K562 (cell line): ENCODE results near the gene DIMT1. TPM values are rescaled to one million over a fixed set of nuclear protein-coding genes. Genes with fewer than 3 reads are reported as not detected.

Experiments
- BHLHE40 ChIP-seq: IDR thresholded peaks from 2 replicates; pipeline ENCODE4 v1.6.1; 2011; ENCODE audit warnings: low read length, improper control_type of control experiment
- CBX8 ChIP-seq: fragments of 200-600 bp; sonication (generic); IDR thresholded peaks from 2 replicates; pipeline ENCODE4 v1.6.1; 2012; ENCODE audit warnings: borderline replicate concordance, mixed run types, low read depth, mild to moderate bottlenecking, moderate library complexity, mixed read lengths, low read length, control low read depth, inconsistent platforms; ENCODE audit not compliant: poor library complexity, severe bottlenecking; ENCODE audit errors: extremely low read depth
- CCNT2 ChIP-seq: IDR thresholded peaks from 2 replicates; pipeline ENCODE4 v1.6.1; 2011; ENCODE audit warnings: borderline replicate concordance, low read depth, mild to moderate bottlenecking, moderate library complexity, mixed read lengths, low read length; ENCODE audit not compliant: insufficient read length; ENCODE audit errors: extremely low read depth
- CREM ChIP-seq: IDR thresholded peaks from 2 replicates; pipeline ENCODE4 v1.6.1; 2014; ENCODE audit warnings: antibody characterized with exemption, low read depth
- DDX20 ChIP-seq: fragments of 450-650 bp; IDR thresholded peaks from 2 replicates; pipeline ENCODE4 v1.6.1; 2016; ENCODE audit warnings: missing genetic modification characterization, low read depth, mild to moderate bottlenecking, missing compliant biosample characterization, moderate library complexity
- EGR1 ChIP-seq: fragments of 450-650 bp; conservative IDR thresholded peaks from 2 replicates; pipeline ENCODE4 v1.6.1; 2017; ENCODE audit warnings: mild to moderate bottlenecking
- KAT2B ChIP-seq: IDR thresholded peaks from one replicate; pipeline ENCODE4 v1.6.1; 2012; ENCODE audit warnings: low read depth, mild to moderate bottlenecking, control low read depth, inconsistent platforms, low read length, moderate library complexity
- MCM5 ChIP-seq: fragments of 450-650 bp; IDR thresholded peaks from 2 replicates; pipeline ENCODE4 v1.6.1; 2016; ENCODE audit warnings: low read depth
- NBN ChIP-seq: fragments of 450-650 bp; IDR thresholded peaks from 2 replicates; pipeline ENCODE4 v1.6.1; 2016; ENCODE audit warnings: low read depth, mild to moderate bottlenecking
- PHB ChIP-seq: fragments of 250-450 bp; sonication (Bioruptor Pico); IDR thresholded peaks from 2 replicates; pipeline ENCODE4 v1.5.0; 2021
- POLR2H ChIP-seq: IDR thresholded peaks from 2 replicates; pipeline ENCODE4 v1.6.1; 2016; ENCODE audit warnings: missing genetic modification characterization, low read depth, mild to moderate bottlenecking, control low read depth, missing compliant biosample characterization, moderate library complexity
- TGIF2 ChIP-seq: sonication (generic); formaldehyde crosslinking; IDR thresholded peaks from 2 replicates; pipeline ENCODE4 v1.8.1; 2022; ENCODE audit warnings: mild to moderate bottlenecking, missing genetic modification reagents, moderate library complexity
- TRIM24 ChIP-seq, 2 experiments: fragments of 450-650 bp; IDR thresholded peaks; 2 replicates each; pipeline ENCODE4 v1.6.1; 2016
- ZNF551 ChIP-seq: fragments of 250-450 bp; sonication (Bioruptor Pico); IDR thresholded peaks from 2 replicates; pipeline ENCODE4 v1.5.0; 2021; ENCODE audit warnings: mild to moderate bottlenecking, moderate library complexity
- polyA plus RNA-seq, 8 experiments: library from polyadenylated mRNA; depleted of rRNA in 4 of 8; stranded (reverse) in 5 of 8; unstranded in 3 of 8; fragments of >200 nt; fragmentation: Nextera tagmentation in 2 of 8; fragmentation: Illumina TruSeq in 1 of 8; extraction: Ambion mirVana in 2 of 8; extraction: Trizol in 1 of 8; gene quantifications; 2 replicates each; pipeline versions ENCODE4 v1.2.1 to v1.2.3, GENCODE V29; 2011 to 2014; ENCODE audit warnings: inconsistent platforms in 1 of 8, missing spikeins in 1 of 8
- total RNA-seq, 7 experiments: library from RNA; depleted of rRNA in 6 of 7; stranded (reverse); fragments of >200 nt in 6 of 7; fragmentation: Illumina TruSeq in 2 of 7; extraction: Trizol in 2 of 7; gene quantifications; 2 replicates each; pipeline versions ENCODE4 v1.2.1 to v1.2.3, GENCODE V29; 2011 to 2021; ENCODE audit warnings: low replicate concordance in 1 of 7
- TF ChIP-seq, protein P1 (sequence below): fragments of 450-650 bp; IDR thresholded peaks from 2 replicates; pipeline ENCODE4 v1.6.1; 2016; ENCODE audit warnings: low read depth
- TF ChIP-seq, protein P2 (sequence below): sonication (generic); formaldehyde crosslinking; IDR thresholded peaks from 2 replicates; pipeline ENCODE4 v1.8.1; 2023; ENCODE audit warnings: mild to moderate bottlenecking, missing genetic modification reagents, moderate library complexity
- TF ChIP-seq, protein P3 (sequence below): sonication (generic); formaldehyde crosslinking; IDR thresholded peaks from 2 replicates; pipeline ENCODE4 v1.8.0; 2022; ENCODE audit warnings: mild to moderate bottlenecking, missing genetic modification reagents

The DIMT1 gene
- total and polyA plus RNA-seq, 9 of the 15 experiments (the other 6 are each of a cell fraction or from before 2014, with no cell fraction given) = 28.9 to 85.3 (median 54.1) TPM

DNA sequence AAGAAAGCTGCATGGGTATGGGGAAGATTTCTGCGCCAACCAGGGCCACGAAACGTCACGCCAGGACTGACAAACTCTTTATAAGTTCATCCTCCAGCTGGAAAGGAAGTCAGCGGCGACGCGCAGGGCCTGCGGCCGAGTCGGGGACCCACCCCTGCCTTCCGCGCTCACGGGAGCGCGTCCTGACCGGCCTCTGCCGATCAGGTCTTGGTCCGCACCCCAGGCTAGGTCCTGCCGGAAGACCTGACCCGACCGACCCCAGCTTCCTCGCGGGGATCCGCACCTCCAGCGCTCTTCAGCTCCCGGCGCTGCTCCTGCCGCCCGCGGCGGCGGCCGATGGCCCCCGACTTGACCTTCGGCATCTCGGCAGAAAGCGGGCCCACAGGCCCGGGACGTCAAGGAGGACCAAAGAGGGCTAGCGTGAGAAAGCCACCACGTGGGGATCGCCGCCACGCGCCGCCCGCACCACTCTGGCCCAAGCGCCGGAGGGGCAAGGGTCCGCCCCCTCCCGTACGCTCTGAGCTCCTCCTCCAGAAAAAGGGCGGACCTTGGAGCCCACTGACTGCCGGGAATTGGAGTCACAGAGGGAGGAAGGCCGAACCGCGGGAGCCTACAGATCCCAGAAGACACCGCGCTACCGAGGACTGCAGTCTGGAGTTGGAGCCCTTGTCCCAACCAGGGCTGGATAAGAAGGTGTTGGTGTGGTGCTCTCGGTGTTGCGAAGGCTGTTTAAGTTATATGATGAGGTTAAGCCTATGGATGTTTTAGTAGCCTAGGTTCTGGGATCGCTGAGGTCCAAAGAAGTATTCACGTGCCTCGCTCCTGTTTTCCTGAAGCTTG, at the start of gene DIMT1 (continued):
- TF ChIP-seq POLR2H (peak; percentile 87), EGR1 (peak; percentile 53), PHB (CRISPR knock-in tag) (no peak), CREM (peak; percentile 66), CBX8 (no peak), ZNF551 (no peak), TGIF2 (CRISPR knock-in tag) (peak; percentile 82; the same call in 1 of the 2 replicates), DDX20 (tag) (no peak), NBN (no peak; the same call in 1 of the 2 replicates), CCNT2 (peak; percentile 74), TRIM24 (IDR thresholded peaks at IDR 0.05) (0 out of 4 replicates have a peak, but pooled peaks of 1 of the 2 experiments have one; percentile 8), BHLHE40 (no peak), KAT2B (no peak), MCM5 (no peak)
- TF ChIP-seq, protein P1, sequence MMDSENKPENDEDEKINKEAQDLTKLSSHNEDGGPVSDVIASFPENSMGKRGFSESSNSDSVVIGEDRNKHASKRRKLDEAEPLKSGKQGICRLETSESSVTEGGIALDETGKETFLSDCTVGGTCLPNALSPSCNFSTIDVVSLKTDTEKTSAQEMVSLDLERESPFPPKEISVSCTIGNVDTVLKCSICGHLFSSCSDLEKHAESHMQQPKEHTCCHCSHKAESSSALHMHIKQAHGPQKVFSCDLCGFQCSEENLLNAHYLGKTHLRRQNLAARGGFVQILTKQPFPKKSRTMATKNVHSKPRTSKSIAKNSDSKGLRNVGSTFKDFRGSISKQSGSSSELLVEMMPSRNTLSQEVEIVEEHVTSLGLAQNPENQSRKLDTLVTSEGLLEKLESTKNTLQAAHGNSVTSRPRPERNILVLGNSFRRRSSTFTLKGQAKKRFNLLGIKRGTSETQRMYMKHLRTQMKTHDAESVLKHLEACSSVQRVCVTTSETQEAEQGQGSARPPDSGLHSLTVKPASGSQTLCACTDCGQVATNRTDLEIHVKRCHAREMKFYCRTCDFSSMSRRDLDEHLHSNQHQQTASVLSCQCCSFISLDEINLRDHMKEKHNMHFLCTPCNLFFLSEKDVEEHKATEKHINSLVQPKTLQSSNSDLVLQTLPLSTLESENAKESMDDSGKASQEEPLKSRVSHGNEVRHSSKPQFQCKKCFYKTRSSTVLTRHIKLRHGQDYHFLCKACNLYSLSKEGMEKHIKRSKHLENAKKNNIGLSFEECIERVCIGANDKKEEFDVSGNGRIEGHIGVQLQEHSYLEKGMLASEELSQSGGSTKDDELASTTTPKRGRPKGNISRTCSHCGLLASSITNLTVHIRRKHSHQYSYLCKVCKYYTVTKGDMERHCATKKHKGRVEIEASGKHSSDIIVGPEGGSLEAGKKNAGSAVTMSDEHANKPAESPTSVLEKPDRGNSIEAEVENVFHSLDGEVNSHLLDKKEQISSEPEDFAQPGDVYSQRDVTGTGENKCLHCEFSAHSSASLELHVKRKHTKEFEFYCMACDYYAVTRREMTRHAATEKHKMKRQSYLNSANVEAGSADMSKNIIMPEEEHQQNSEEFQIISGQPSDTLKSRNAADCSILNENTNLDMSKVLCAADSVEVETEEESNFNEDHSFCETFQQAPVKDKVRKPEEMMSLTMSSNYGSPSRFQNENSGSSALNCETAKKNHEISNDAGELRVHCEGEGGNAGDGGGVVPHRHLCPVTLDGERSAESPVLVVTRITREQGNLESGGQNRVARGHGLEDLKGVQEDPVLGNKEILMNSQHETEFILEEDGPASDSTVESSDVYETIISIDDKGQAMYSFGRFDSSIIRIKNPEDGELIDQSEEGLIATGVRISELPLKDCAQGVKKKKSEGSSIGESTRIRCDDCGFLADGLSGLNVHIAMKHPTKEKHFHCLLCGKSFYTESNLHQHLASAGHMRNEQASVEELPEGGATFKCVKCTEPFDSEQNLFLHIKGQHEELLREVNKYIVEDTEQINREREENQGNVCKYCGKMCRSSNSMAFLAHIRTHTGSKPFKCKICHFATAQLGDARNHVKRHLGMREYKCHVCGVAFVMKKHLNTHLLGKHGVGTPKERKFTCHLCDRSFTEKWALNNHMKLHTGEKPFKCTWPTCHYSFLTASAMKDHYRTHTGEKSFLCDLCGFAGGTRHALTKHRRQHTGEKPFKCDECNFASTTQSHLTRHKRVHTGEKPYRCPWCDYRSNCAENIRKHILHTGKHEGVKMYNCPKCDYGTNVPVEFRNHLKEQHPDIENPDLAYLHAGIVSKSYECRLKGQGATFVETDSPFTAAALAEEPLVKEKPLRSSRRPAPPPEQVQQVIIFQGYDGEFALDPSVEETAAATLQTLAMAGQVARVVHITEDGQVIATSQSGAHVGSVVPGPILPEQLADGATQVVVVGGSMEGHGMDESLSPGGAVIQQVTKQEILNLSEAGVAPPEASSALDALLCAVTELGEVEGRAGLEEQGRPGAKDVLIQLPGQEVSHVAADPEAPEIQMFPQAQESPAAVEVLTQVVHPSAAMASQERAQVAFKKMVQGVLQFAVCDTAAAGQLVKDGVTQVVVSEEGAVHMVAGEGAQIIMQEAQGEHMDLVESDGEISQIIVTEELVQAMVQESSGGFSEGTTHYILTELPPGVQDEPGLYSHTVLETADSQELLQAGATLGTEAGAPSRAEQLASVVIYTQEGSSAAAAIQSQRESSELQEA = no peak
- TF ChIP-seq, protein P2, sequence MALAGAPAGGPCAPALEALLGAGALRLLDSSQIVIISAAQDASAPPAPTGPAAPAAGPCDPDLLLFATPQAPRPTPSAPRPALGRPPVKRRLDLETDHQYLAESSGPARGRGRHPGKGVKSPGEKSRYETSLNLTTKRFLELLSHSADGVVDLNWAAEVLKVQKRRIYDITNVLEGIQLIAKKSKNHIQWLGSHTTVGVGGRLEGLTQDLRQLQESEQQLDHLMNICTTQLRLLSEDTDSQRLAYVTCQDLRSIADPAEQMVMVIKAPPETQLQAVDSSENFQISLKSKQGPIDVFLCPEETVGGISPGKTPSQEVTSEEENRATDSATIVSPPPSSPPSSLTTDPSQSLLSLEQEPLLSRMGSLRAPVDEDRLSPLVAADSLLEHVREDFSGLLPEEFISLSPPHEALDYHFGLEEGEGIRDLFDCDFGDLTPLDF = peak; percentile 79; the same call in 1 of the 2 replicates
- TF ChIP-seq, protein P3, sequence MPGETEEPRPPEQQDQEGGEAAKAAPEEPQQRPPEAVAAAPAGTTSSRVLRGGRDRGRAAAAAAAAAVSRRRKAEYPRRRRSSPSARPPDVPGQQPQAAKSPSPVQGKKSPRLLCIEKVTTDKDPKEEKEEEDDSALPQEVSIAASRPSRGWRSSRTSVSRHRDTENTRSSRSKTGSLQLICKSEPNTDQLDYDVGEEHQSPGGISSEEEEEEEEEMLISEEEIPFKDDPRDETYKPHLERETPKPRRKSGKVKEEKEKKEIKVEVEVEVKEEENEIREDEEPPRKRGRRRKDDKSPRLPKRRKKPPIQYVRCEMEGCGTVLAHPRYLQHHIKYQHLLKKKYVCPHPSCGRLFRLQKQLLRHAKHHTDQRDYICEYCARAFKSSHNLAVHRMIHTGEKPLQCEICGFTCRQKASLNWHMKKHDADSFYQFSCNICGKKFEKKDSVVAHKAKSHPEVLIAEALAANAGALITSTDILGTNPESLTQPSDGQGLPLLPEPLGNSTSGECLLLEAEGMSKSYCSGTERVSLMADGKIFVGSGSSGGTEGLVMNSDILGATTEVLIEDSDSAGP (CRISPR knock-in tag) = no peak
